Common myeloid progenitor, CD34-positive (primary cell): ENCODE results near the gene DISP2.

Source experiments
- CTCF ChIA-PET: fragments of 350-600 bp; sonication (Branson Sonifier 250); formaldehyde crosslinking; loops from one replicate; lab custom pipeline; 2021; ENCODE audit warnings: antibody characterized with exemption; lab: Charles Lee
- POLR2A ChIA-PET: fragments of 350-600 bp; sonication (Branson Sonifier 250); formaldehyde crosslinking; loops from one replicate; lab custom pipeline; 2021; ENCODE audit warnings: antibody characterized with exemption; lab: Charles Lee
- DNase-seq, 3 donors: peaks; one replicate each; pipeline versions ENCODE4 v3.0.0 to v3.0.0-alpha.2; 2013
- H3K27ac ChIP-seq, 2 experiments: 1 replicate in 1 of 2; 2 replicates in 1 of 2; pipeline ENCODE4 v1.7.0; 2013; ENCODE audit warnings: inconsistent platforms in 2 of 2, low read length in 2 of 2, mild to moderate bottlenecking in 2 of 2, low read depth in 1 of 2, moderate library complexity in 1 of 2; ENCODE audit not compliant: severe bottlenecking in 2 of 2, insufficient read depth in 1 of 2, poor library complexity in 1 of 2
- H3K27me3 ChIP-seq, 5 experiments: replicated peaks in 2 of 5; 1 replicate in 3 of 5; 2 replicates in 2 of 5; pipeline versions ENCODE4 v1.6.1 to v1.7.0; 2013; ENCODE audit warnings: low read length in 4 of 5, mild to moderate bottlenecking in 2 of 5, moderate library complexity in 2 of 5, inconsistent platforms in 1 of 5; ENCODE audit not compliant: insufficient read depth in 5 of 5, control insufficient read depth in 4 of 5
- H3K36me3 ChIP-seq, 4 experiments: 1 replicate in 2 of 4; 2 replicates in 2 of 4; pipeline versions ENCODE4 v1.6.1 to v1.7.0; 2013; ENCODE audit warnings: low read length in 3 of 4, control low read depth in 1 of 4, mild to moderate bottlenecking in 1 of 4; ENCODE audit not compliant: control insufficient read depth in 4 of 4, insufficient read depth in 4 of 4
- H3K4me1 ChIP-seq, 4 experiments: 1 replicate in 3 of 4; 2 replicates in 1 of 4; pipeline versions ENCODE4 v1.6.1 to v1.7.1; 2013; ENCODE audit warnings: low read length in 3 of 4, mild to moderate bottlenecking in 3 of 4, control low read depth in 1 of 4, inconsistent platforms in 1 of 4, moderate library complexity in 1 of 4; ENCODE audit not compliant: control insufficient read depth in 4 of 4, insufficient read depth in 4 of 4; ENCODE audit errors: control extremely low read depth in 1 of 4
- H3K4me3 ChIP-seq, 7 experiments: 1 replicate in 4 of 7; 2 replicates in 3 of 7; pipeline versions ENCODE4 v1.5.1 to v1.7.0; 2013; ENCODE audit warnings: mild to moderate bottlenecking in 7 of 7, low read length in 6 of 7, moderate library complexity in 6 of 7, inconsistent platforms in 2 of 7, low read depth in 2 of 7, control low read depth in 1 of 7; ENCODE audit not compliant: insufficient read depth in 4 of 7, control insufficient read depth in 1 of 7; ENCODE audit errors: extremely low read depth in 1 of 7
- H3K9me3 ChIP-seq, 5 experiments: 1 replicate in 4 of 5; 2 replicates in 1 of 5; pipeline versions ENCODE4 v1.6.1 to v1.7.1; 2013; ENCODE audit warnings: low read length in 4 of 5, mild to moderate bottlenecking in 2 of 5, inconsistent platforms in 1 of 5, low read depth in 1 of 5, moderate library complexity in 1 of 5; ENCODE audit not compliant: control insufficient read depth in 4 of 5, insufficient read depth in 2 of 5; ENCODE audit errors: control extremely low read depth in 1 of 5
- WGBS: methylation state at CpG from one replicate; pipeline ENCODE4 v1.1.5; 2013; ENCODE audit not compliant: insufficient coverage; 5-methylcytosine and 5-hydroxymethylcytosine counted together

The DISP2 gene

DNA sequence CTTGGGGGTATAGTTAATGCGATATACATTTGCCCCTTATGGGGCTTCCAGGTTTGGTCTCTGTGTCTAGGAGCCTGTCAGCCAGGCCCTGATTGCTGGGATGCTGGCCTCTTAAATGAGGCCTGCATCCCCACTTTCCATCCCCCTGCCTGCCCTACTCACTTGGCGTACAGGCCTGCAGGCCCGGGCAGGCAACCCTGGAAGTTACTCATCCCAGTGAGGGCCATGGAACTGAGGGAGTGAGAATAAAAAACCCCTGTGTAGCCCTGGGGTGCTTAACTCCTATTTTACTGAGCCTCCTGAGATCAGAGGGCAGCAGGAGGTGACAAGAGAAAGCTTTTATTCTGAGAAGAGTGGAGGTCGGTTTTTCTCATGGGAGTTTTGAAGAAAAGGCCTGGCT, 2.0 kb downstream of the DISP2 start:
- Histone ChIP-seq H3K4me1 (peaks cover 0 to 22% (median 15%) of the 10 kb centered on the region in 4 experiments), H3K36me3 (peaks cover 0 to 4% (median 0%) of the 10 kb centered on the region in 4 experiments), H3K27me3 (peaks cover 0 to 2% (median 0%) of the 10 kb centered on the region in 5 experiments), H3K27ac (no peak overlapping the region), H3K9me3 (no peaks in the 10 kb centered on the region), H3K4me3 (no peak overlapping the region)
- ChIA-PET CTCF (interaction anchor here (1.0 to 10.9 kb wide), 3 partner anchors 19 to 81 kb away, joined by 3 to 139 read pairs (median 4); partner anchors contain the start of gene CCDC9B), POLR2A (no interaction called here)
- 98% methylated on average over 4 of the region's 4 CpGs for WGBS
- no peak for DNase-seq

DNA sequence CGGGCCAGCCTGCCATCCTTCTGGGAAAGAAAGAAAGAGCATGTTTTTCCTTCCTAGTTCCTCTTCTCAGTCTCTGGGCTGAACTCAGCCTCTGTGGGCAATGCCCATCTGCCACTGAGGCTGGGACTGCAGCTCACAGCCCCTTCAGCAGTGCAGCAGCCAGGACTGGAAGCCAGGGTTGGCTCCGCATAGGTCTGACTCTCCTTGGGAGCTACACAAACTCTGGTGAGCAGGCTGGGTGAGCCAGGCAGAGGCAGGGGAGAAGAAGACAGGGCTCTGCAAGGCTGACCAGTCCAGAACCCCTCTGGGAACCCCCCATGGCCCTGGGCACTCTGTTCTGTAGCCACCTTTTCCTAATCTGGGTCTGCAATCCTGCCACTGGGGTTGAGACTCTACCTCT, 3.6 kb downstream of the DISP2 start:
- ChIA-PET POLR2A (no interaction called here), CTCF (interaction anchor here (1.1 to 10.9 kb wide), 2 partner anchors 15 to 20 kb away, joined by 3 to 139 read pairs; partner anchors contain the start of gene CCDC9B)
- DNase-seq, result no peak
- H3K4me1 ChIP-seq, result peaks cover 0 to 19% (median 14%) of the 10 kb centered on the region in 4 experiments
- WGBS, result 83% methylated on average over 2 of the region's 2 CpGs
- H3K36me3 ChIP-seq, result peaks cover 0 to 4% (median 0%) of the 10 kb centered on the region in 4 experiments
- H3K27ac ChIP-seq, result no peak overlapping the region
- H3K27me3 ChIP-seq, result peaks cover 0 to 2% (median 0%) of the 10 kb centered on the region in 5 experiments
- H3K4me3 ChIP-seq, result no peak overlapping the region
- H3K9me3 ChIP-seq, result no peaks in the 10 kb centered on the region

DNA sequence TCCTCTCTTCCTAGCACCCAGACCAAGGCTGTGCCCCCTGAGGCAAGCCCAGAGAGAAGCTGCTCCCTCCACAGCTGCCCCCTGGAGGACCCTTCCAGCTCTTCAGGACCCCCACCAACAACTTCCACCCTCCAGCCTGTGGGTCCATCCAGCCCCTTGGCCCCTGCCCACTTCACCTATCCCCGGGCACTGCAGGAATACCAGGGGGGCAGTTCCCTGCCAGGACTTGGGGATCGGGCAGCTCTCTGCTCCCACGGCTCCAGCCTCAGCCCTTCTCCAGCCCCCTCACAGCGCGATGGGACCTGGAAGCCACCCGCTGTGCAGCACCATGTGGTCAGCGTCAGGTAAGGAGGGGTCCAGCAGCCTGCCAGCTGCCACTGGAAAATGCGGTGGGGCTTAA, 5.6 kb downstream of the DISP2 start:
- Histone ChIP-seq H3K9me3 (no peaks in the 10 kb centered on the region), H3K4me3 (no peak overlapping the region), H3K36me3 (peaks cover 0 to 4% (median 0%) of the 10 kb centered on the region in 4 experiments), H3K4me1 (peaks cover 4 to 23% (median 20%) of the 10 kb centered on the region in 4 experiments), H3K27me3 (peaks cover 0 to 2% (median 0%) of the 10 kb centered on the region in 5 experiments), H3K27ac (no peak overlapping the region)
- no peak for DNase-seq
- POLR2A ChIA-PET, result no interaction called here
- 100% methylated on average over 5 of the region's 8 CpGs for WGBS
- CTCF ChIA-PET, result interaction anchor here (1.3 to 7.7 kb wide), 4 partner anchors 9 to 59 kb away, joined by 4 to 112 read pairs (median 45); partner anchors contain the start of genes CCDC9B and PHGR1

DNA sequence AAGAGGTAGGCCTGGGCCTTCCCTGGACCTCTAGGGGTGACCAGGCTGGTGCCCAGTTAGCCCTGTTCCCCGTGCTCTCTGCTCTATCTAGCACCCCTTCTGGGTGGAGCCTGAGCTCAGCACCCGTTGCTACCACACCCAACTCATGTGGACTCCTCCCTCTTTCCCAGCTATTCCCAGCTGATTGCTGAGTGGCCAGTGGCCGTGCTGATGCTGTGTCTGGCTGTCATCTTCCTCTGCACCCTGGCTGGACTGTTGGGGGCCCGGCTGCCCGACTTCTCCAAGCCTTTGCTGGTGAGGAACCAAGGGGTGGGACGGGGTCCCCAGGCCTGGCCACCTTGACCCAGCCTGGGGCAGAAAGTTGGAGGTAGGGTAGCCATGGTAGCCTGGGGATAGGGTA, 6.2 kb downstream of the DISP2 start:
- CTCF ChIA-PET, result interaction anchor here (1.3 to 7.7 kb wide), 5 partner anchors 9 to 59 kb away, joined by 3 to 112 read pairs (median 5); partner anchors contain the start of genes CCDC9B and PHGR1
- DNase-seq, result no peak
- no peaks in the 10 kb centered on the region for H3K27me3 ChIP-seq

DNA sequence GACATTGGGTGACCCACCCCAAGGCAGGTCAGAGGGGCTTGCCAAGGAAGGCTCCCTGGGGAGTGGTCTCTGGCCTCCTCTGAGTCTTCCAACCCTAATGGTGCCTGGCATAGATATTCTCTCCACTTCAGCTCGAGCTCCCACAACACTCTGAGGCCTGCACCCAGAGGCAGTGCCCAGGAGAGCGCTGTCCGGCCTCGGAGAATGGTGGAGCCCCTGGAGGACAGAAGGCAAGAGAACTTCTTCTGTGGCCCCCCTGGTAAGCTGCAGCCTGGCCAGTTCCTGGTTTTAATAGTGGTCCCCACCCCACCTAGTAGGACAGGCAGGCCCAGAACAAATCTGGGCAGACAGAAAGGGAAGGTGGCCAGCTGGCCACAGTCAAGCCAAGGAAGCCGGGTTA, 7.0 kb downstream of the DISP2 start:
- 92% methylated on average over 5 of the region's 5 CpGs for WGBS
- ChIA-PET CTCF (interaction anchor here (0.9 to 7.7 kb wide), 10 partner anchors 9 to 82 kb away, joined by 3 to 112 read pairs (median 4); partner anchors contain the start of genes ANKRD63, CCDC9B, DISP2 and INAFM2), POLR2A (interaction anchor here (0.9 kb wide), 1 partner anchor 9 kb away, joined by 3 read pairs; no protein-coding TSS in a partner anchor)
- Histone ChIP-seq H3K9me3 (no peaks in the 10 kb centered on the region), H3K36me3 (peaks cover 0 to 4% (median 0%) of the 10 kb centered on the region in 4 experiments), H3K4me3 (no peak overlapping the region), H3K4me1 (peaks cover 4 to 20% (median 16%) of the 10 kb centered on the region in 4 experiments), H3K27ac (no peak overlapping the region), H3K27me3 (no peaks in the 10 kb centered on the region)
- DNase-seq, result no peak

More for the DNA sequence above, 6.2 kb downstream of the DISP2 start:
- Histone ChIP-seq H3K36me3 (peaks cover 0 to 4% (median 0%) of the 10 kb centered on the region in 4 experiments), H3K4me3 (no peak overlapping the region), H3K9me3 (no peaks in the 10 kb centered on the region), H3K4me1 (peaks cover 4 to 20% (median 16%) of the 10 kb centered on the region in 4 experiments), H3K27ac (no peak overlapping the region)
- 89% methylated on average over 5 of the region's 6 CpGs for WGBS
- POLR2A ChIA-PET, result no interaction called here

DNA sequence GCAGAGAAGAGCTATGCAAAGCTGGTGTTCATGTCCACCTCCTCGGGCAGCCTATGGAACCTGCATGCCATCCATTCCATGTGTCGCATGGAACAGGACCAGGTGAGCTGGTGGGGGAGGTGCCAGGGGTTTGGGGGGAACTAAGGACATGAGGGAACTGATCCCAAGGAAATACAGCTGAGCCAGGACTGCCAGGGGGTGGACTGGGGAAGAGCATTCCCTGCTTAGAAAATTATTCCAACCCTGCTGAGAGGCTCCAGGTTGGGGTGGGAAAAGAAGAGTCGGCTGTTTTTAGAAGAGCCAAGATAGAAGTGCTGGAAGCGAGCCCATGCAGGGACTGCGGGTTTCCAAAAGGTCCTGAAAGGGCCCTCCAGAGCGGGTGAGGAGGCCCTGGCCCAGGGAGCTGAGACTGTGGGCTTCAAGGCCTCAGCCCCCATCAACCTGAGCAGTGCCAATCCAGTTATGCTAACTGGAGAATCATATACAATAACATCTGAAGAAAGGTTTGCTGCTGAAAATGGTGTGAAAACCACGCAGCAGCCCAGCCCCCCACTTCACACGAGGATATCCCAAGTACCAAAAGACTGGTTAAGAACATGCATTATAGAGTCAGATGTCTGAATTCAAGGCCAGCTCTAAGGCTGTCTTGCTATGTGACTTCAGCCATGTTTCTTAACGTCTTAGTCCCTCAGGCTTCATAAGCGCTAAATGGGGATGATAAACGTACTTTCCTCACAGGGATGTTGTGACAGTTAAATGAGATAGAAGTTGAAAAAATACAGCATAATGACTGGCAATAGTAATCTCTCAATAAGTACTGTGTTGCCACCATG, 7.8 kb downstream of the DISP2 start:
- peaks cover 0 to 4% (median 0%) of the 10 kb centered on the region in 4 experiments for H3K36me3 ChIP-seq
- ChIA-PET CTCF (interaction anchor here (0.8 to 7.7 kb wide), 16 partner anchors 10 to 83 kb away, joined by 3 to 112 read pairs (median 4); partner anchors contain the start of genes ANKRD63, CCDC9B, DISP2 and INAFM2), POLR2A (interaction anchor here (0.9 kb wide), 1 partner anchor 10 kb away, joined by 3 read pairs; no protein-coding TSS in a partner anchor)
- DNase-seq, result no peak
- peaks cover 4 to 20% (median 16%) of the 10 kb centered on the region in 4 experiments for H3K4me1 ChIP-seq
- no peak overlapping the region for H3K27ac ChIP-seq
- WGBS, result 98% methylated on average over 10 of the region's 11 CpGs
- no peak overlapping the region for H3K4me3 ChIP-seq
- no peaks in the 10 kb centered on the region for H3K27me3 ChIP-seq
- H3K9me3 ChIP-seq, result no peaks in the 10 kb centered on the region
